HG02798 (cell line): ENCODE measurements around the gene GRXCR1.

Experiments used
- ATAC-seq: cut with Tn5 transposase; IDR thresholded peaks from one replicate; pipeline ENCODE4 v1.9.1; 2021; ENCODE audit warnings: mild to moderate bottlenecking; ENCODE audit not compliant: unreplicated experiment, poor library complexity

The GRXCR1 gene

GRCh38 chr4:42892413-42892812, at the start of gene GRXCR1:
TSS of gene GRXCR1 (plus strand) at chr4:42892713. CDS start at chr4:42893267, 554 bp downstream.
- no peak for ATAC-seq

GRCh38 chr4:42843694-42844093, 48.8 kb upstream of the GRXCR1 start:
- ATAC-seq = no peak

- ATAC-seq = no peak
Measured at GRCh38 chr4:42844422-42845070, 48.0 kb upstream of the GRXCR1 start.

GRCh38 chr4:42845586-42845985, 46.9 kb upstream of the GRXCR1 start:
- ATAC-seq = no peak

GRCh38 chr4:42855779-42856178, 36.7 kb upstream of the GRXCR1 start:
- ATAC-seq = no peak

- ATAC-seq = peak; percentile 71
Measured at GRCh38 chr4:42865572-42866189, 26.8 kb upstream of the GRXCR1 start.

GRCh38 chr4:42871261-42871660, 21.3 kb upstream of the GRXCR1 start:
- no peak for ATAC-seq

- ATAC-seq = no peak
Measured at GRCh38 chr4:42871671-42872290, 20.7 kb upstream of the GRXCR1 start.

GRCh38 chr4:42878863-42879262, 13.7 kb upstream of the GRXCR1 start:
- ATAC-seq = no peak

GRCh38 chr4:42881253-42881652, 11.3 kb upstream of the GRXCR1 start:
- ATAC-seq = no peak

GRCh38 chr4:42891644-42892043, 869 bp upstream of the GRXCR1 start:
- ATAC-seq = no peak

GRCh38 chr4:42895452-42895851, 2.9 kb downstream of the GRXCR1 start:
- ATAC-seq = no peak

- no peak for ATAC-seq
Measured at GRCh38 chr4:42904986-42905385, 12.5 kb downstream of the GRXCR1 start.

GRCh38 chr4:42905591-42905990, 13.1 kb downstream of the GRXCR1 start:
- ATAC-seq = no peak

GRCh38 chr4:42906341-42906740, 13.8 kb downstream of the GRXCR1 start:
- ATAC-seq = no peak

- no peak for ATAC-seq
Measured at GRCh38 chr4:42906891-42907759, 14.6 kb downstream of the GRXCR1 start.

- ATAC-seq = no peak
Measured at GRCh38 chr4:42910459-42910858, 17.9 kb downstream of the GRXCR1 start.

- ATAC-seq = no peak
Measured at GRCh38 chr4:42914937-42915336, 22.4 kb downstream of the GRXCR1 start.

- no peak for ATAC-seq
Measured at GRCh38 chr4:42915484-42915883, 23.0 kb downstream of the GRXCR1 start.

- no peak for ATAC-seq
Measured at GRCh38 chr4:42917296-42917695, 24.8 kb downstream of the GRXCR1 start.

GRCh38 chr4:42923431-42923830, 30.9 kb downstream of the GRXCR1 start:
- ATAC-seq = no peak
